CD4-positive, CD25-positive, alpha-beta regulatory T cell (primary cell): Measurements from ENCODE around the gene INTS4. TPM values are rescaled to one million over a fixed set of nuclear protein-coding genes. Genes with fewer than 3 reads are reported as not detected.
"Not testable (repeated sequence)": the region's sequence is repeated elsewhere in the genome, so short reads cannot be mapped to it uniquely, and the experiment has no call there.

ENCODE experiments used
- ATAC-seq, 2 donors: fragments of 150-1000 bp; cut with Tn5 transposase; one replicate each; pipeline ENCODE4 v1.10.0; 2021; ENCODE audit warnings: low read depth in 2 of 2, moderate number of reproducible peaks in 2 of 2, moderate library complexity in 1 of 2
- DNase-seq, 3 donors: peaks; one replicate each; pipeline versions ENCODE4 v3.0.0 to v3.0.0-alpha.2; 2012 to 2022; ENCODE audit warnings: mixed read lengths in 1 of 3
- H3K27ac ChIP-seq: one replicate; pipeline ENCODE4 v1.7.0; 2013; ENCODE audit warnings: mild to moderate bottlenecking, low read length; ENCODE audit not compliant: insufficient read depth, poor library complexity, severe bottlenecking
- H3K27me3 ChIP-seq: one replicate; pipeline ENCODE4 v1.7.0; 2013; ENCODE audit warnings: low read length; ENCODE audit not compliant: control insufficient read depth, insufficient read depth
- H3K36me3 ChIP-seq: one replicate; pipeline ENCODE4 v1.7.0; 2013; ENCODE audit warnings: mild to moderate bottlenecking, low read length, moderate library complexity; ENCODE audit not compliant: control insufficient read depth, insufficient read depth
- H3K4me1 ChIP-seq: 2 replicates; pipeline ENCODE4 v1.7.0; 2013; ENCODE audit warnings: mild to moderate bottlenecking, low read length; ENCODE audit not compliant: insufficient read depth, control insufficient read depth, poor library complexity, severe bottlenecking
- H3K4me3 ChIP-seq: one replicate; pipeline ENCODE4 v1.7.0; 2013; ENCODE audit warnings: low read depth, mild to moderate bottlenecking, low read length, moderate library complexity
- H3K9me3 ChIP-seq, 2 experiments: 1 replicate in 1 of 2; 2 replicates in 1 of 2; pipeline ENCODE4 v1.7.0; 2013; ENCODE audit warnings: low read length in 2 of 2, mild to moderate bottlenecking in 1 of 2, moderate library complexity in 1 of 2; ENCODE audit not compliant: control insufficient read depth in 2 of 2
- H3K27ac Mint-ChIP-seq, 3 donors: one replicate each; pipeline ENCODE4 v1.8.0; 2020 to 2022; ENCODE audit warnings: mild to moderate bottlenecking in 3 of 3, mixed read lengths in 3 of 3, moderate library complexity in 2 of 3
- H3K27me3 Mint-ChIP-seq: one replicate; pipeline ENCODE4 v1.8.0; 2022; ENCODE audit warnings: mild to moderate bottlenecking, mixed read lengths
- H3K36me3 Mint-ChIP-seq: one replicate; pipeline ENCODE4 v1.8.0; 2020; ENCODE audit warnings: mixed read lengths
- H3K4me1 Mint-ChIP-seq, 4 donors: one replicate each; pipeline ENCODE4 v1.8.0; 2020 to 2022; ENCODE audit warnings: mixed read lengths in 4 of 4, mild to moderate bottlenecking in 1 of 4
- H3K4me3 Mint-ChIP-seq, 4 donors: one replicate each; pipeline ENCODE4 v1.8.0; 2020 to 2022; ENCODE audit warnings: mild to moderate bottlenecking in 4 of 4, mixed read lengths in 4 of 4, moderate library complexity in 3 of 4
- H3K9me3 Mint-ChIP-seq, 7 donors: one replicate each; pipeline ENCODE4 v1.8.0; 2020 to 2022; ENCODE audit warnings: mixed read lengths in 7 of 7, mild to moderate bottlenecking in 3 of 7, moderate library complexity in 2 of 7
- polyA plus RNA-seq, 4 donors: library from polyadenylated mRNA; unstranded; fragments of 300-500 nt; fragmentation: Illumina TruSeq; gene quantifications; one replicate each; pipeline ENCODE4 v1.2.3, GENCODE V29; 2021
- total RNA-seq: library from RNA; stranded (reverse); gene quantifications from one replicate; pipeline ENCODE4 v1.2.3, GENCODE V29; 2022

Gene INTS4
- total and polyA plus RNA-seq, 5 donors from 2014 or later = 35.7 to 71.9 (median 42.7) TPM

GRCh38 chr11:78021611-78022010 lies 27.1 kb upstream of the INTS4 start:
- no peaks in the 10 kb centered on the region for H3K36me3 Mint-ChIP-seq
- H3K4me1 ChIP-seq = no peaks in the 10 kb centered on the region
- peaks cover 20% of the 10 kb centered on the region for H3K27me3 Mint-ChIP-seq
- DNase-seq (no peak), ATAC-seq (no peak)
- H3K4me1 Mint-ChIP-seq = peaks cover 0 to 3% (median under 1%) of the 10 kb centered on the region in 4 donors
- H3K4me3 ChIP-seq = no peak overlapping the region
- H3K27ac Mint-ChIP-seq = no peak overlapping the region
- H3K9me3 Mint-ChIP-seq = peaks cover 0 to 2% (median 0%) of the 10 kb centered on the region in 7 donors
- no peak overlapping the region for H3K27ac ChIP-seq
- no peaks in the 10 kb centered on the region for H3K36me3 ChIP-seq
- H3K9me3 ChIP-seq = no peaks in the 10 kb centered on the region
- H3K27me3 ChIP-seq = peaks cover 5% of the 10 kb centered on the region
- no peak overlapping the region for H3K4me3 Mint-ChIP-seq

- DNase-seq (no peak), ATAC-seq (no peak)
- Mint-ChIP-seq H3K27me3 (peaks cover 22% of the 10 kb centered on the region), H3K27ac (no peak overlapping the region), H3K9me3 (peaks cover 0 to 2% (median 0%) of the 10 kb centered on the region in 7 donors), H3K4me1 (peaks cover 0 to 3% (median under 1%) of the 10 kb centered on the region in 4 donors), H3K36me3 (no peaks in the 10 kb centered on the region), H3K4me3 (no peak overlapping the region)
- no peaks in the 10 kb centered on the region for H3K4me1 ChIP-seq
- H3K4me3 ChIP-seq = no peak overlapping the region
- H3K36me3 ChIP-seq = no peaks in the 10 kb centered on the region
- no peaks in the 10 kb centered on the region for H3K9me3 ChIP-seq
- no peak overlapping the region for H3K27ac ChIP-seq
- H3K27me3 ChIP-seq = peaks cover 7% of the 10 kb centered on the region
Observed at GRCh38 chr11:78020246-78020645, 25.8 kb upstream of the INTS4 start.

- H3K36me3 ChIP-seq = no peaks in the 10 kb centered on the region
- no peaks in the 10 kb centered on the region for H3K9me3 ChIP-seq
- Mint-ChIP-seq H3K4me3 (no peak overlapping the region), H3K27ac (no peak overlapping the region), H3K36me3 (no peaks in the 10 kb centered on the region), H3K27me3 (peaks cover 24% of the 10 kb centered on the region), H3K9me3 (peaks cover 0 to 2% (median 0%) of the 10 kb centered on the region in 7 donors), H3K4me1 (peaks cover 0 to 3% (median under 1%) of the 10 kb centered on the region in 4 donors)
- no peak overlapping the region for H3K4me3 ChIP-seq
- peaks cover 7% of the 10 kb centered on the region for H3K27me3 ChIP-seq
- no peak for ATAC-seq
- no peak overlapping the region for H3K27ac ChIP-seq
- DNase-seq = no peak
- no peaks in the 10 kb centered on the region for H3K4me1 ChIP-seq
Observed at GRCh38 chr11:78019808-78020207, 25.3 kb upstream of the INTS4 start.

- no peak for DNase-seq
- H3K27ac ChIP-seq = no peak overlapping the region
- H3K9me3 Mint-ChIP-seq = no peaks in the 10 kb centered on the region
- H3K4me1 Mint-ChIP-seq = no peaks in the 10 kb centered on the region
- no peaks in the 10 kb centered on the region for H3K36me3 ChIP-seq
- peaks cover 13% of the 10 kb centered on the region for H3K27me3 Mint-ChIP-seq
- no peak overlapping the region for H3K4me3 ChIP-seq
- no peak overlapping the region for H3K4me3 Mint-ChIP-seq
- H3K4me1 ChIP-seq = no peaks in the 10 kb centered on the region
- no peaks in the 10 kb centered on the region for H3K9me3 ChIP-seq
- no peaks in the 10 kb centered on the region for H3K36me3 Mint-ChIP-seq
- no peak overlapping the region for H3K27ac Mint-ChIP-seq
- H3K27me3 ChIP-seq = peaks cover 2% of the 10 kb centered on the region
- no peak for ATAC-seq
Observed at GRCh38 chr11:78015878-78016277, 21.4 kb upstream of the INTS4 start.

- not testable (repeated sequence) for H3K9me3 ChIP-seq, H3K9me3 Mint-ChIP-seq, H3K36me3 Mint-ChIP-seq, H3K4me1 Mint-ChIP-seq, H3K27ac Mint-ChIP-seq, ATAC-seq, DNase-seq, H3K4me3 ChIP-seq, H3K27ac ChIP-seq, H3K27me3 ChIP-seq, H3K4me1 ChIP-seq, H3K4me3 Mint-ChIP-seq, H3K36me3 ChIP-seq
- peaks cover 18% of the 10 kb centered on the region for H3K27me3 Mint-ChIP-seq
Observed at GRCh38 chr11:78014937-78015520, 20.6 kb upstream of the INTS4 start.

GRCh38 chr11:78011301-78011700 lies 16.8 kb upstream of the INTS4 start:
- Mint-ChIP-seq H3K27ac (no peak overlapping the region), H3K4me3 (no peak overlapping the region), H3K9me3 (peaks cover 0 to 2% (median 0%) of the 10 kb centered on the region in 7 donors), H3K4me1 (no peaks in the 10 kb centered on the region), H3K27me3 (peaks cover 19% of the 10 kb centered on the region), H3K36me3 (no peaks in the 10 kb centered on the region)
- DNase-seq = no peak
- ATAC-seq = no peak
- Histone ChIP-seq H3K27ac (no peak overlapping the region), H3K9me3 (no peaks in the 10 kb centered on the region), H3K4me1 (no peaks in the 10 kb centered on the region), H3K27me3 (peaks cover 2% of the 10 kb centered on the region), H3K36me3 (no peaks in the 10 kb centered on the region), H3K4me3 (no peak overlapping the region)

GRCh38 chr11:78010755-78011154 lies 16.3 kb upstream of the INTS4 start:
- Mint-ChIP-seq H3K36me3 (no peaks in the 10 kb centered on the region), H3K9me3 (peaks cover 0 to 2% (median 0%) of the 10 kb centered on the region in 7 donors), H3K4me3 (no peak overlapping the region), H3K27ac (no peak overlapping the region), H3K27me3 (peaks cover 19% of the 10 kb centered on the region), H3K4me1 (no peaks in the 10 kb centered on the region)
- H3K27ac ChIP-seq = no peak overlapping the region
- no peaks in the 10 kb centered on the region for H3K4me1 ChIP-seq
- no peaks in the 10 kb centered on the region for H3K27me3 ChIP-seq
- no peak overlapping the region for H3K4me3 ChIP-seq
- no peaks in the 10 kb centered on the region for H3K36me3 ChIP-seq
- ATAC-seq = no peak
- H3K9me3 ChIP-seq = no peaks in the 10 kb centered on the region
- DNase-seq = no peak

GRCh38 chr11:78010304-78010703 lies 15.8 kb upstream of the INTS4 start:
- Mint-ChIP-seq H3K27me3 (peaks cover 18% of the 10 kb centered on the region), H3K27ac (no peak overlapping the region), H3K4me3 (no peak overlapping the region), H3K36me3 (no peaks in the 10 kb centered on the region), H3K9me3 (peaks cover 0 to 2% (median 0%) of the 10 kb centered on the region in 7 donors), H3K4me1 (no peaks in the 10 kb centered on the region)
- H3K27me3 ChIP-seq = no peaks in the 10 kb centered on the region
- H3K27ac ChIP-seq = no peak overlapping the region
- H3K4me1 ChIP-seq = no peaks in the 10 kb centered on the region
- DNase-seq (no peak), ATAC-seq (no peak)
- no peaks in the 10 kb centered on the region for H3K9me3 ChIP-seq
- no peak overlapping the region for H3K4me3 ChIP-seq
- H3K36me3 ChIP-seq = no peaks in the 10 kb centered on the region
